Left ventricle myocardium superior (tissue), 1 donor: ENCODE data around the gene ANAPC13. TPM values are rescaled to one million over a fixed set of nuclear protein-coding genes. Genes with fewer than 3 reads are reported as not detected.

ENCODE experiments used
- ATAC-seq: fragments of 200-7000 bp; cut with Tn5 transposase; one replicate; pipeline ENCODE4 v1.9.1; 2020; ENCODE audit warnings: mild to moderate bottlenecking, moderate library complexity
- DNase-seq: peaks from one replicate; pipeline ENCODE4 v3.0.0-alpha.2; 2020
- intact Hi-C: fragments of 100-400 bp; cut with micrococcal nuclease; formaldehyde crosslinking; loops from one replicate; pipeline ENCODE4 v1.11.0; 2022
- total RNA-seq: library from RNA; stranded (reverse); fragmentation: NEBNext Ultra II Directional; extraction: Animal tissue kit (Norgen Biotek cat#: 25700); gene quantifications from one replicate; pipeline ENCODE4 v1.2.1, GENCODE V29; 2021
- donor health status: DM: no; HTN: yes; CAD: no; lungs with severe emphysema.

The ANAPC13 gene
- total RNA-seq, 1 donor from 2014 or later = 75.6 TPM

GRCh38 chr3:134485075-134485717 lies 589 bp downstream of the ANAPC13 start:
- ATAC-seq (peak; percentile 2), DNase-seq (peak; percentile 94)
- intact Hi-C loops = loop anchor here (10.0 kb wide), 1 partner anchor 280 kb away; no protein-coding TSS in a partner anchor

GRCh38 chr3:134483195-134483900 lies 2.4 kb downstream of the ANAPC13 start:
- ATAC-seq = no peak
- no peak for DNase-seq
- intact Hi-C loops = loop anchor here (10.0 kb wide), 1 partner anchor 279 kb away; no protein-coding TSS in a partner anchor

GRCh38 chr3:134482622-134483021 lies 3.2 kb downstream of the ANAPC13 start:
- no peak for DNase-seq
- ATAC-seq = no peak
- intact Hi-C loops = loop anchor here (10.0 kb wide), 1 partner anchor 278 kb away; no protein-coding TSS in a partner anchor

- intact Hi-C loops = loop anchor here (10.0 kb wide), 1 partner anchor 276 kb away; no protein-coding TSS in a partner anchor
- ATAC-seq = no peak
- DNase-seq = no peak
These were observed 4.6 kb downstream of the ANAPC13 start for GRCh38 chr3:134481166-134481565.

GRCh38 chr3:134480546-134480945 lies 5.2 kb downstream of the ANAPC13 start:
- peak; percentile 41 for ATAC-seq
- intact Hi-C loops = loop anchor here (10.0 kb wide), 1 partner anchor 276 kb away; no protein-coding TSS in a partner anchor

GRCh38 chr3:134477938-134478337 lies 7.8 kb downstream of the ANAPC13 start:
- no peak for ATAC-seq

More at GRCh38 chr3:134480546-134480945, 5.2 kb downstream of the ANAPC13 start:
- DNase-seq = no peak

GRCh38 chr3:134477002-134477401 lies 8.8 kb downstream of the ANAPC13 start:
- ATAC-seq = peak; percentile 90
- peak; percentile 60 for DNase-seq

More at GRCh38 chr3:134477938-134478337, 7.8 kb downstream of the ANAPC13 start:
- no peak for DNase-seq
- intact Hi-C loops = no loop called here

GRCh38 chr3:134476306-134476705 lies 9.5 kb downstream of the ANAPC13 start:
- intact Hi-C loops = no loop called here
- DNase-seq (no peak), ATAC-seq (peak; percentile 13)

More at GRCh38 chr3:134477002-134477401, 8.8 kb downstream of the ANAPC13 start:
- intact Hi-C loops = no loop called here

- no peak for ATAC-seq
- DNase-seq = no peak
- intact Hi-C loops = loop anchor here (2.0 to 5.0 kb wide), 2 partner anchors 98 to 166 kb away; no protein-coding TSS in a partner anchor
These were observed 10.8 kb downstream of the ANAPC13 start for GRCh38 chr3:134474956-134475355.

- intact Hi-C loops = loop anchor here (2.0 to 5.0 kb wide), 2 partner anchors 97 to 165 kb away; no protein-coding TSS in a partner anchor
- ATAC-seq = peak; percentile 47
- peak; percentile 52 for DNase-seq
These were observed 11.8 kb downstream of the ANAPC13 start for GRCh38 chr3:134473868-134474546.

GRCh38 chr3:134472831-134473230 lies 13.0 kb downstream of the ANAPC13 start:
- ATAC-seq (no peak), DNase-seq (no peak)
- intact Hi-C loops = loop anchor here (5.0 kb wide), 1 partner anchor 96 kb away; no protein-coding TSS in a partner anchor

- DNase-seq (no peak), ATAC-seq (no peak)
- intact Hi-C loops = loop anchor here (5.0 kb wide), 1 partner anchor 94 kb away; no protein-coding TSS in a partner anchor
These were observed 14.1 kb downstream of the ANAPC13 start for GRCh38 chr3:134471521-134472193.

- DNase-seq (no peak), ATAC-seq (no peak)
- intact Hi-C loops = no loop called here
These were observed 17.3 kb downstream of the ANAPC13 start for GRCh38 chr3:134468519-134468918.

- intact Hi-C loops = no loop called here
- no peak for DNase-seq
- ATAC-seq = no peak
These were observed 19.5 kb downstream of the ANAPC13 start for GRCh38 chr3:134466331-134466730.

- ATAC-seq (peak; percentile 36), DNase-seq (no peak)
- intact Hi-C loops = no loop called here
These were observed 21.0 kb downstream of the ANAPC13 start for GRCh38 chr3:134464689-134465365.

- peak; percentile 83 for DNase-seq
- intact Hi-C loops = no loop called here
These were observed 21.6 kb downstream of the ANAPC13 start for GRCh38 chr3:134464064-134464688.

GRCh38 chr3:134463676-134464063 lies 22.1 kb downstream of the ANAPC13 start:
- intact Hi-C loops = no loop called here
- DNase-seq (no peak), ATAC-seq (no peak)

More at GRCh38 chr3:134464064-134464688, 21.6 kb downstream of the ANAPC13 start:
- ATAC-seq = peak; percentile 83
